Right atrium auricular region (tissue), 2 donors: ENCODE results near the gene XCR1. TPM values are rescaled to one million over a fixed set of nuclear protein-coding genes. Genes with fewer than 3 reads are reported as not detected.

Experiments
- DNase-seq: peaks from one replicate; pipeline ENCODE4 v3.0.0-alpha.2; 2019; ENCODE audit warnings: low spot score
- H3K27ac ChIP-seq, 2 donors: fragments of 200-600 bp; sonication (generic); 1 replicate in 1 of 2; 2 replicates in 1 of 2; pipeline ENCODE4 v1.5.1; 2016 to 2019
- H3K27me3 ChIP-seq, 2 donors: fragments of 200-600 bp; sonication (generic); one replicate each; pipeline versions ENCODE4 v1.5.1 to v1.6.0; 2017 to 2019
- H3K36me3 ChIP-seq: fragments of 200-600 bp; sonication (generic); one replicate; pipeline ENCODE4 v1.5.1; 2016
- H3K4me1 ChIP-seq, 2 donors: fragments of 200-600 bp; sonication (generic); one replicate each; pipeline versions ENCODE4 v1.5.1 to v1.6.0; 2017 to 2019
- H3K4me3 ChIP-seq, 2 donors: fragments of 200-600 bp; sonication (generic); 1 replicate in 1 of 2; 2 replicates in 1 of 2; pipeline ENCODE4 v1.5.1; 2017 to 2019; ENCODE audit warnings: mild to moderate bottlenecking in 1 of 2, moderate library complexity in 1 of 2
- H3K9me3 ChIP-seq, 2 donors: fragments of 200-600 bp; sonication (generic); one replicate each; pipeline ENCODE4 v1.5.1; 2019
- total RNA-seq, 2 donors: library from RNA; depleted of rRNA; stranded (reverse); fragments of >200 nt; gene quantifications; one replicate each; pipeline ENCODE4 v1.1.0, GENCODE V29; 2016
- TF ChIP-seq, protein P1 (sequence below), 2 donors: fragments of 200-600 bp; sonication (generic); IDR thresholded peaks; one replicate each; pipeline ENCODE4 v1.5.1; 2019; ENCODE audit warnings: antibody characterized with exemption in 2 of 2

Gene XCR1
- total RNA-seq, 2 donors from 2014 or later = not detected

DNA sequence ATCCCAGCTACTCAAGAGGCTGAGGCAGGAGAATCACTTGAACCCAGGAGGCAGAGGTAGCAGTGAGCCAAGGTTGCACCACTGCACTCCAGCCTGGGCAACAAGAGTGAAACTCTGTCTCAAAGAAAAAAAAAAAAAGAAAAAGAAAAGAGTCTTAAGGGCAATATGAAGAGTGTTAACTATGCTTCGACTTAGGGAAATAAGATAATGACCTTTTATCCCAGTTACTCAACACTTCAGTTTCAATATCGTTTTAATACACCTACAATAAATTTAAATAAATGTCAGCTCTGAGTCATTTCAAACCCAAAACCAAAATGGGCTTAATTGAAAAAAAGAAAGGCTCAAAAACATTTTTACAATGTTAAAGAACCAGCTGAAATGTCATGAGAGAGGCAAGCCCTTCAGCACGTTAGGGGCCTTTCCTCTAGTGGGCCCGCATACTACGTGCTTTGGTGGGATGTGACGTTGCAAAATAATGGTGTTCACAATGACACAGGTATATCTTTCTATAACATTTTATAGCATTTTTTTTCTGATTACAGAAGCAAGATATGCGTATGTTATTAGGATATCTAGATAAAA, 47.0 kb downstream of the XCR1 start:
- Histone ChIP-seq H3K4me1 (peaks cover 0 to 30% of the 10 kb centered on the region in 2 donors), H3K9me3 (no peaks in the 10 kb centered on the region), H3K36me3 (peaks cover 90% of the 10 kb centered on the region), H3K4me3 (no peak overlapping the region), H3K27ac (no peak overlapping the region), H3K27me3 (no peaks in the 10 kb centered on the region)
- TF ChIP-seq, protein P1, sequence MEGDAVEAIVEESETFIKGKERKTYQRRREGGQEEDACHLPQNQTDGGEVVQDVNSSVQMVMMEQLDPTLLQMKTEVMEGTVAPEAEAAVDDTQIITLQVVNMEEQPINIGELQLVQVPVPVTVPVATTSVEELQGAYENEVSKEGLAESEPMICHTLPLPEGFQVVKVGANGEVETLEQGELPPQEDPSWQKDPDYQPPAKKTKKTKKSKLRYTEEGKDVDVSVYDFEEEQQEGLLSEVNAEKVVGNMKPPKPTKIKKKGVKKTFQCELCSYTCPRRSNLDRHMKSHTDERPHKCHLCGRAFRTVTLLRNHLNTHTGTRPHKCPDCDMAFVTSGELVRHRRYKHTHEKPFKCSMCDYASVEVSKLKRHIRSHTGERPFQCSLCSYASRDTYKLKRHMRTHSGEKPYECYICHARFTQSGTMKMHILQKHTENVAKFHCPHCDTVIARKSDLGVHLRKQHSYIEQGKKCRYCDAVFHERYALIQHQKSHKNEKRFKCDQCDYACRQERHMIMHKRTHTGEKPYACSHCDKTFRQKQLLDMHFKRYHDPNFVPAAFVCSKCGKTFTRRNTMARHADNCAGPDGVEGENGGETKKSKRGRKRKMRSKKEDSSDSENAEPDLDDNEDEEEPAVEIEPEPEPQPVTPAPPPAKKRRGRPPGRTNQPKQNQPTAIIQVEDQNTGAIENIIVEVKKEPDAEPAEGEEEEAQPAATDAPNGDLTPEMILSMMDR (IDR thresholded peaks at IDR 0.05) = no peak
- no peak for DNase-seq

DNA sequence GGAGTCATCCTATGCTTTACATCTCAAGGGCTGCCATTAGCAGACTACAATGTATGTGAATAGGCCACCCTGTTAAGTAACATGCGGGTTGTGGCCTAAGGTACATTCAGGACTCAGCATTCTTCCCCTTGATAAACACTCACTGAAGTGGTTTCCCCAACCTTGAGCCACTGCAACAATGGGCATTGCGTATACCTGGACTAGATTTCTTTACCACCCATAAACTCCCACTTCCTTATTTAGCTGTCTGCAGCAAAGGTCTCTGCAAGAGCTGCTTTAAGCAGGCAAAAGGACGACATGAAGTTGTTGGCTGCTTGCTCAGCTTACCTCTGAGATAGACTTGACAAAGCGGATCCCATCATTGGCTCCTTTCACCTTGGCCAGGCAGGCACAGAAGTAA, 47.9 kb downstream of the XCR1 start:
- H3K27ac ChIP-seq = no peak overlapping the region
- TF ChIP-seq, protein P1 (IDR thresholded peaks at IDR 0.05) = no peak
- no peak for DNase-seq
- no peaks in the 10 kb centered on the region for H3K9me3 ChIP-seq
- H3K27me3 ChIP-seq = no peaks in the 10 kb centered on the region
- H3K36me3 ChIP-seq = peaks cover 95% of the 10 kb centered on the region
- H3K4me1 ChIP-seq = peaks cover 0 to 21% of the 10 kb centered on the region in 2 donors
- no peak overlapping the region for H3K4me3 ChIP-seq

DNA sequence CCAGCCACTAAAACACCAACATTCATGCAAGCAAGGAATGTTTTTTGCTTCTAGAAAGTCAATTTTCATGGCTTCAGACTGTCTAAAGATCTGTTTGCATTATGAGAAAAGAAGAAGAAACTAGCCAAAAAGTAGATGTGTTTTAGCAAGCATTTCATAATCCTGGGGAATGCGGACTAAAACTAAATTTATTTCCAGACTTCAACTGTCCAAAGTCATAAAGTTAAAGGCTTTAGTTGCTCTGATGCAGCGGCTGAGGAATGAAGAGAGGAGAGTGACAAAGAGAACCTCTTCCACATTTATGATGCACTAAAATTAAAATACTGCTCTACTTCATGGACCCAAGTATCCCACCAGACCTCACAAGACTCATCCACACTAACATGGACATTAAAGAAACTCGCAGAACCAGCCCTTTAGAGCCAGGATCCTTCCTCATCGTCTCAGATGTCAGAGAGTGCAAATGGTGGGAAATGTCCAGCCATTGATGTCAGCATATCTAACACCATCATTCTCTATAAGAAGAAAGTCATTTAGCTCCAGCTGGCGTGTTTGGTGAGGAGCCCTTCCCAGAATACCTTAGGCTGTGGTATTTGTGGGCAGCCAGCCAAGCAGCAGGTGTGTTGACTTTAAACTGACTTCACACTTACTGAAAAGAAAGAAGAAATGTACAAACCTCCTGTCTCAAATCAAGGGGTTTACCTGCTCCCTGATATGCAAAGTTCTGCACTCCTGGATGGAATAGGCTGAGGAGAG, 49.1 kb downstream of the XCR1 start:
- peaks cover 0 to 9% of the 10 kb centered on the region in 2 donors for H3K4me1 ChIP-seq
- H3K27ac ChIP-seq = no peak overlapping the region
- DNase-seq = no peak
- H3K27me3 ChIP-seq = no peaks in the 10 kb centered on the region
- H3K9me3 ChIP-seq = no peaks in the 10 kb centered on the region
- H3K36me3 ChIP-seq = peaks cover 95% of the 10 kb centered on the region
- H3K4me3 ChIP-seq = no peak overlapping the region
- TF ChIP-seq, protein P1 (IDR thresholded peaks at IDR 0.05) = no peak

DNA sequence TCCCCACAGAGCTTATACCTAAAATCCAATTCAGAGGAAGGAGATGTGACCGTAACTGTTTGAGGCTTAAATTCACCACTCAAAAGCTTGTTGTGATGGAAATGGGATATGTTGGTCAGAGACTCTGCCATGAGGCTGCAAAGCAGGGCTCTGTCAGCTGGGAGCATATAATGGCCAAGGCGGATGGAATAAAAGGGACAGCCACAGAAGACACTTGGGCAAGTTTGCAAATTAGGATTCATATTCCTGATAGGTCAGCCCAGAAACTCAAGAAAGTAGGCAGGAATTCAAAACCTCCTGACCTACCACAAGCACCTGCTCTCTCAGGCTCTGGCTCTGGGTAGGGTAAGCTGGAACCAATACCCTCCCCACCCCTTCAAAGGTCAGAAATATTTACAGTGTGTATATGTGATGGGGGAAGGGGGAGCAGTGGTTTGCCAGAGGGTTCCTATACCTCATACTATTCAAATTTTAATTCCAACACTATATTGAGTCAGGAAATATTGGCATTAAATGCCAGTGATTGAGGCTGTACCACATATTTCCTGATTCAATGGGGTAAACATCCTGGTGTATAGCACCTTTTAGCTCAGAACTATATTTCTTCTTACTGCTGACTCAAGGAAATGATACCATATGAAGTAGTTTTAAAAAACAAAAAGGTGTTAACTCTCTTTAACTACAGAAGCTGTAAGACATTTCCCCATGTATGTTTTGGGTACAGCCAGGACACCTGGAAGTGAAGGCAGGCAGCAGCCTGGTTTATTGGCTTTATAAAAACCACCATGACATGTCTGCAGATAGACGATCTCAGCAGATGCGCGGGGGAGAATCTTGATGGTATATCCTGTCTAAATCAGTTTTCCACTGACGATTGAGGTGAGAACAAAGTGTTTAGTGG, 50.8 kb downstream of the XCR1 start:
- no peak overlapping the region for H3K27ac ChIP-seq
- TF ChIP-seq, protein P1 (IDR thresholded peaks at IDR 0.05) = no peak
- no peaks in the 10 kb centered on the region for H3K9me3 ChIP-seq
- H3K4me1 ChIP-seq = no peaks in the 10 kb centered on the region
- peaks cover 80% of the 10 kb centered on the region for H3K36me3 ChIP-seq
- DNase-seq = no peak
- no peak overlapping the region for H3K4me3 ChIP-seq
- H3K27me3 ChIP-seq = no peaks in the 10 kb centered on the region

DNA sequence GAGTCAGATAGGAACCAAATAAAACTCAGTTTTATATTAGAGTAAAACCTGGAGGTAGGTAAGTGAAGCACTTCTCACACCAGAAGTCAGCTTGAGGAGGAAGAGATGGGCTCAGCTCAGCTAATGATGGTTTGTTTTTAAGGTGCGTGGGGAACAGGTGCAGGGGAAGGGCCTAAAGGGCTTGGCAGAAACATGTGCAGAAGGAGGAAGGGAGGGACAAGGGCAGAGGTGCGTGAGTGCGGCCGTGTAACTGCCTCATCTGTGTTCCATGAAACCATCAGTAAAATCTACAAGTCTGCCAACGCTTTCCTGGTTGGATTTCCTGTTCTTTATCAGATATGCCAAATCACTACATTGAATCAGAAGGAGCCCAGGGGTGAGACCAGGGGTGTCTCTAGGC, 51.6 kb downstream of the XCR1 start:
- H3K27me3 ChIP-seq = no peaks in the 10 kb centered on the region
- no peak overlapping the region for H3K27ac ChIP-seq
- no peak overlapping the region for H3K4me3 ChIP-seq
- H3K36me3 ChIP-seq = peaks cover 79% of the 10 kb centered on the region
- no peak for DNase-seq
- no peaks in the 10 kb centered on the region for H3K9me3 ChIP-seq
- no peaks in the 10 kb centered on the region for H3K4me1 ChIP-seq
- TF ChIP-seq, protein P1 (IDR thresholded peaks at IDR 0.05) = no peak
